Thoracic aorta (tissue), 2 donors: ENCODE results near the gene CCDC170. TPM values are rescaled to one million over a fixed set of nuclear protein-coding genes. Genes with fewer than 3 reads are reported as not detected.

Experiments used
- ATAC-seq: fragments of 150-250 bp; one replicate; pipeline ENCODE4 v1.8.0; 2017; ENCODE audit warnings: low read depth; ENCODE audit not compliant: insufficient number of reproducible peaks, low FRiP score
- DNase-seq: peaks from one replicate; pipeline ENCODE4 v3.0.0-alpha.2; 2020; ENCODE audit warnings: low spot score
- H3K27ac ChIP-seq, 2 donors: fragments of 200-600 bp; sonication (generic); 1 replicate in 1 of 2; 2 replicates in 1 of 2; pipeline ENCODE4 v1.5.1; 2016; ENCODE audit warnings: mild to moderate bottlenecking in 2 of 2, moderate library complexity in 2 of 2
- H3K27me3 ChIP-seq: fragments of 200-600 bp; sonication (generic); replicated peaks from 2 replicates; pipeline ENCODE4 v1.6.0; 2016; ENCODE audit warnings: mild to moderate bottlenecking; ENCODE audit not compliant: insufficient read depth
- H3K36me3 ChIP-seq: fragments of 200-600 bp; sonication (generic); one replicate; pipeline ENCODE4 v1.5.1; 2016
- H3K4me1 ChIP-seq, 2 donors: fragments of 200-600 bp; sonication (generic); 1 replicate in 1 of 2; 2 replicates in 1 of 2; pipeline versions ENCODE4 v1.5.1 to v1.6.0; 2016; ENCODE audit warnings: low read depth in 2 of 2, mild to moderate bottlenecking in 1 of 2; ENCODE audit not compliant: control insufficient read depth in 1 of 2
- H3K4me3 ChIP-seq: fragments of 200-600 bp; sonication (generic); 2 replicates; pipeline ENCODE4 v1.5.1; 2016; ENCODE audit warnings: mild to moderate bottlenecking
- H3K9me3 ChIP-seq: fragments of 200-600 bp; sonication (generic); 2 replicates; pipeline ENCODE4 v1.5.1; 2016
- CTCF ChIP-seq: fragments of 200-600 bp; sonication (generic); IDR thresholded peaks from one replicate; pipeline ENCODE4 v1.5.1; 2019; ENCODE audit warnings: antibody characterized with exemption
- total RNA-seq, 2 donors: library from RNA; depleted of rRNA; stranded (reverse); fragments of >200 nt; gene quantifications; one replicate each; pipeline versions ENCODE4 v1.1.0 to v1.2.3, GENCODE V29; 2016

The CCDC170 gene
- total RNA-seq, 2 donors from 2014 or later: 0.81 to 1.5 TPM

DNA sequence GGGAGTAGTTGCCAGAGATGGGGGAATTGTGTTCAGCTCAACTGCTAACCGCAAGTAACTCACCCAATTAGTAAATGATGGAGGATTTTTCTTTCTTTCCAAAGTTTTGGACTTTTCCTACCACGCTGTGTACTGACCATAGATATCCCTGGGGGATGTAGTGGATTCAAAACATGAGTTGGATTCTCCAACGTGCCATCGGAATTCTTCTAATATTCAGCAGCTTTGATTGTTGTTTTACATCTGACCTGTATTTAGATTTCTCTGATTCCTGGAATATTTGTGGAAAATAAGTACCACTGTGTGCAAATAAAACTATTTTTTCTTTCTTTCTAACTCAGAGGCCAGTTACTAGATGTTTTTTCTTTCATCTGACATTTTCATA, 1.1 kb downstream of the CCDC170 start:
- Histone ChIP-seq H3K36me3 (no peaks in the 10 kb centered on the region), H3K4me1 (peaks cover 0 to 9% of the 10 kb centered on the region in 2 donors), H3K27me3 (no peaks in the 10 kb centered on the region), H3K9me3 (no peaks in the 10 kb centered on the region), H3K27ac (no peak overlapping the region), H3K4me3 (peak overlapping the region; percentile 84)
- ATAC-seq (no peak), DNase-seq (no peak)
- TF ChIP-seq CTCF: no peak

- Histone ChIP-seq H3K4me1 (peaks cover 0 to 9% of the 10 kb centered on the region in 2 donors), H3K27ac (no peak overlapping the region), H3K4me3 (no peak overlapping the region), H3K27me3 (no peaks in the 10 kb centered on the region), H3K9me3 (no peaks in the 10 kb centered on the region), H3K36me3 (no peaks in the 10 kb centered on the region)
- DNase-seq (no peak), ATAC-seq (no peak)
- no peak for TF ChIP-seq CTCF
Measured at GRCh38 chr6:151495380-151495779, 1.6 kb downstream of the CCDC170 start.

DNA sequence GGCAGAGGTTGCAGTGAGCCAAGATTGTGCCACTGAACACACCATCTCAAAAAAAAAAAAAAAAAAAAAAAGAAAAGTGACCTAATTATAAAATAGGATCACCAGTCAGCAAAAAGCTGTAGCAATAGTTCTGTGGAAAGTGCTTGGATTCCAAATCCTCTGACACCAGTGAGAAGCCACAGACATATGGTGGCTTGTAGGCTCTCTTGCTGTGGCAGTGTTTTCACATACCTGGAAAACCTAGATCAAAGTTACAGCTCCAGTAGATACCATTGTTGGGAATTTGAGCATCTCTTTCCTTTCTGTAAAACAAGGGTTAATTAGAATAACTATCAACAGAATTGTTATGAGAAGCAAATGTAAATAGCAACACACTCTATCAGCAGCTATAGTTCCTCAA, 4.1 kb downstream of the CCDC170 start:
- Histone ChIP-seq H3K9me3 (no peaks in the 10 kb centered on the region), H3K4me1 (peaks cover 0 to 9% of the 10 kb centered on the region in 2 donors), H3K4me3 (no peak overlapping the region), H3K27me3 (no peaks in the 10 kb centered on the region), H3K27ac (no peak overlapping the region), H3K36me3 (no peaks in the 10 kb centered on the region)
- DNase-seq (no peak), ATAC-seq (no peak)
- no peak for TF ChIP-seq CTCF

DNA sequence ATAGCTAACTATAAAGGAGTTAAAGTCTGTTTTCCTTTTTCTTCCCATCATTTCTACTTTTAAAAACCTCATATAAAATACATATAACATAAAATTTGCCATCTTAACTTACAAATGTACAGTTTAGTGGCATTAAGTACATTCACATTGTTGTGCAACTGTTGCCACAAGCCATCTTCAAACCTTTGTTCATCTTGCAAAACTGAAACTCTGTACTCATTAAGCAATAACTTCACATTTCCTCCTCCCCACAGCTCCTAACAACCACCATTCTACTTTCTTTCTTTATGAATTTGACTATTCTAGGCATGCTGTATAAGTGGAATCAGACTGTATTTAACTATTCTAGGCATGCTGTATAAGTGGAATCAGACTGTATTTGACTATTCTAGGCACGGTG, 4.5 kb downstream of the CCDC170 start:
- H3K4me3 ChIP-seq: no peak overlapping the region
- no peak for TF ChIP-seq CTCF
- H3K4me1 ChIP-seq: peaks cover 0 to 9% of the 10 kb centered on the region in 2 donors
- no peak overlapping the region for H3K27ac ChIP-seq
- H3K36me3 ChIP-seq: no peaks in the 10 kb centered on the region
- DNase-seq (no peak), ATAC-seq (no peak)
- H3K27me3 ChIP-seq: no peaks in the 10 kb centered on the region
- H3K9me3 ChIP-seq: no peaks in the 10 kb centered on the region

- Histone ChIP-seq H3K36me3 (no peaks in the 10 kb centered on the region), H3K27me3 (no peaks in the 10 kb centered on the region), H3K4me1 (peaks cover 0 to 4% of the 10 kb centered on the region in 2 donors), H3K4me3 (no peak overlapping the region), H3K9me3 (no peaks in the 10 kb centered on the region), H3K27ac (no peak overlapping the region)
- DNase-seq (no peak), ATAC-seq (no peak)
- TF ChIP-seq CTCF: no peak
Measured at GRCh38 chr6:151499551-151499950, 5.7 kb downstream of the CCDC170 start.
